COLO668 (cell line): ENCODE measurements around the gene MRGPRD.

Source experiments
- DNase-seq: peaks from one replicate; lab custom pipeline; 2025; ENCODE audit not compliant: unreplicated experiment; lab: John Stamatoyannopoulos, UW

Gene MRGPRD

DNA sequence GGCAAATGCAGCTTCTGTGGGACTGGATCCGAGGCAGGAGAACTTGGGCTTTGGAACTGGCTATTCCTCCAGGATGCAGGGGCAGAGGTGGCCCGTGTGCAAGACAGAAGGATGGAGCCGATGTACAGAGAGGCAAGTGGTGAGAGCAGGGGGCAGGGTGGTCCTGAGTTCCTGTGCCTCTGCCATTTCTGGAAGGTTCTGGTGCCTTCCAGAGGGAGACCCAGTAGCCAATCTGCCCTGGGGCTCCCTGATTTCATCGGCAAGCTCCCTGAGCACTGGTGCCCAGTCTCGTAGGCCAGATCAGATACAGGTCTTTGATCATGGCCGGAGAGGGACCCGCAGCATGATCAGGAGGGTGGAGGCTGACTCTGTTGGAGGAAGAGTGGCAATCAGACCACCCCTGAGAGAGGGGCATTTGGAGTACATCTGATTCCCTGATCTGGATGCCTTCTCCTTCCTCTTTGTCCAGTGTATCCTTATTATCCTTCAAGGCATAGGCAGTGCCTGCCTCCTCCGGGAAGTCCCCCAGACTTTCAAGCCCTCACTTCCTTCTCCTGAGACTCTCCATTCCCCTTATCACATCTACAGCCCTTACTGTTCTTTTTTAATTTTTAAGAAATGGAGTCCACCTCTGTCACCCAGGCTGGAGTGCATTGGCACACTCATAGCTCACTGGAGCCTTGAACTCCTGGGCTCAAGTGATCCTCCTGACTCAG, 9.7 kb downstream of the MRGPRD start:
- DNase-seq: no peak

DNA sequence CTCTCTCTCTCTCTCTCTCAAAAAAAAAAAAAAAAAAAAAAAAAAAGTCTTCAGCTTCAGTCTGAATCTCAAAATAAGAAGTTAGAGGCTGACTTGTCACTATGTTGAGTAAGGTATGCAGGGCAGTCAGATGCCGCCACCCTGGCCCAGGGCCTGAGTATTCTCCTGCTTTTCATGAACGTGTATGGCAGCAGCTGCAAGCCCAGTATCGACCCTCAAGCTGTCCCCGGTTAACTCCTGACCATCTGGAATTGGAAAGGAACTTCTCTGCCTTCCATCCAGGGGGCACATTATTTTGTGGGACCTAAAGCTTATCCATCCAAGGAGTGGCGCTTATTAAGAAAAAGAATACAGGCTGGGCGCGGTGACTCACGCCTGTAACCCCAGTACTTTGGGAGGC, 11.4 kb downstream of the MRGPRD start:
- no peak for DNase-seq

- no peak for DNase-seq
Observed at GRCh38 chr11:68968306-68969250, 12.2 kb downstream of the MRGPRD start.

GRCh38 chr11:68966894-68967780, 13.6 kb downstream of the MRGPRD start:
- no peak for DNase-seq

- DNase-seq: no peak
Observed at GRCh38 chr11:68965901-68966853, 14.6 kb downstream of the MRGPRD start.

DNA sequence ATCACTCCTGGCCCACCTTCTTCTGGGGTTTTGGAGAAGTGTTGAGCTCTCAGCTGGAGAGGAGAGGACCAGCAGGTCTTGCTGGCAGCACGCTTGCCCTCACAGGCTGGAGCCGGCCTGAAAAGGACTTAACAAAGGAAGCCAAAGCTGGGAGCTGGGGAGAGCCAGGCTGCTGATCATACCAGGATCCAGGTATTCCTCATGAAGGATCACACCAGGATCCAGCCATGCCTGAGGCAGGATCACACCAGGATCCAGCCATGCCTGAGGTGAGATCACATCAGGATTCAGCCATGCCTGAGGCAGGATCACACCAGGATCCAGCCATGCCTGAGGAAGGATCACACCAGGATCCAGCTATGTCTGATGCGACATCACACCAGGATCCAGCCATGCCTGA, 17.0 kb downstream of the MRGPRD start:
- no peak for DNase-seq

DNA sequence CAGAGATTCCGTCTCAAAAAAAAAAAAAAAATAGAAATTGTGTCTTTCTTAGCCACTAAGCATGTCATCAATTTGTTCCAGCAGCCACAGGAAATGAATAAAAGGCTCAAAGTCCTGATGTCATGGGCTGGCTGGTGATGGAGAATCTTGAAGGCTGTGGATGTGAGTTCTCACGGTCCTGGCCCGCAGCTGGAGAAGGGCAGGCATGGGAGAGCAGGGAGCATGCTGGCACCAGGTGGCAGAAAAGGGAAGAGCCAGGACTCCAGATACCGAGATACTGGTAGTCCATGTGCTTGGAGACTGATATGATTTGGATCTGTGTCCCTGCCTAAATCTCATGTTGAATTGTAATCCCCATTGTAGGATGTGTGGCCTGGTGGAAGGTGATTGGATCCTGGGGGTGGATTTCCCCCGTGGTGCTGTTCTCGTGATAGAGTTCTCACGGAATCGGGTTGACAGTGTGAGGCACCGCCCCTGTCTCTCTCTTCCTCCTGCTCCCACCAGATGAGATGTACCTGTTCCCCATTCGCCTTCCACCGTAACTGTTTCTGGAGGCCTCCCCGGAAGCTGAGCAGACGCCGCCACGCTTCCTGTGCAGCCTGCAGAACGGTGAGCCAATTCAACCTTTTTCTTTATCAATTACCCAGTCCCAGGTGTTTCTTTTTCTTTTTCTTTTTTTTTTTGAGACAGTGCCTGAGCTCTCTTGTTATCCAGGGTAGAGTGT, 18.1 kb downstream of the MRGPRD start:
- no peak for DNase-seq

DNA sequence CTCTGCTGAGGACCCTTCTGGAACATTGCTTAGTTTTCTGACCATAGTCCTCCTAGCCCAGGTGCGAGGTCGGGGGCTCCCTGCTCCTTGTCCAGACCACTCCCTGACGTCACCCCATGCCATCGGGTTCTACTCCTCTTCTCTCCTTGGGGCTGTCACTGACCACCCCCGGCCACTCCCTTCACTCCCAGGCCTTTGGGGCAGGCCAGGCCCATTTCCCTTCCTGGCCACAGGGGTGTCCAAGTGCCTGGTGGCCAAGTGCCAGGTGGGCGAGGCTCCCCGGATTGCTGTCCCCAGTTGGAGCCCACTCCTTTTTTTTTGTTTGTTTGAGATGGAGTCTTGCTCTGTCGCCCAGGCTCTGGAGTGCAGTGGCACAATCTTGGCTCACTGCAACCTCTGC, 19.5 kb downstream of the MRGPRD start:
- DNase-seq: no peak

GRCh38 chr11:68960294-68961071, 20.3 kb downstream of the MRGPRD start:
- no peak for DNase-seq

- no peak for DNase-seq
Observed at GRCh38 chr11:68959465-68960293, 21.1 kb downstream of the MRGPRD start.

DNA sequence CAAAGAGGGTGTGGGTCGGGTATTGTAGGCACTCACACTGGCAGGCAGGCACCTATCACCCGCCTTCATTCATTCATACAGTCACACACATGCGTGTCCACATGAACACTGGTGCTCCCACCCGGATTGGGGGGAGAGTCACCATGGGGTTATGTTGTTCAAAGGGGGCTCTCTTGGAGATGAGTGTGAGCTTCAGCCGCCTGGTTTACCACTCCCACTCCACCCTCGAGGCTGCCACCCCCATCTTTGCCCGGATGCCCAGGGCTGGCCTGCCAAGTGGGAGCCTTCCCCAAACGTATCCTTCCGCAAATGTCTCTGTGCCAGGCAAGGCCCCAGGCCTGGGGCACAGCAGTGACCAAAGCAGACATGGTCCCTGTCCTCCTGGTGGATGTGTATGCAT, 22.6 kb downstream of the MRGPRD start:
- DNase-seq: no peak

DNA sequence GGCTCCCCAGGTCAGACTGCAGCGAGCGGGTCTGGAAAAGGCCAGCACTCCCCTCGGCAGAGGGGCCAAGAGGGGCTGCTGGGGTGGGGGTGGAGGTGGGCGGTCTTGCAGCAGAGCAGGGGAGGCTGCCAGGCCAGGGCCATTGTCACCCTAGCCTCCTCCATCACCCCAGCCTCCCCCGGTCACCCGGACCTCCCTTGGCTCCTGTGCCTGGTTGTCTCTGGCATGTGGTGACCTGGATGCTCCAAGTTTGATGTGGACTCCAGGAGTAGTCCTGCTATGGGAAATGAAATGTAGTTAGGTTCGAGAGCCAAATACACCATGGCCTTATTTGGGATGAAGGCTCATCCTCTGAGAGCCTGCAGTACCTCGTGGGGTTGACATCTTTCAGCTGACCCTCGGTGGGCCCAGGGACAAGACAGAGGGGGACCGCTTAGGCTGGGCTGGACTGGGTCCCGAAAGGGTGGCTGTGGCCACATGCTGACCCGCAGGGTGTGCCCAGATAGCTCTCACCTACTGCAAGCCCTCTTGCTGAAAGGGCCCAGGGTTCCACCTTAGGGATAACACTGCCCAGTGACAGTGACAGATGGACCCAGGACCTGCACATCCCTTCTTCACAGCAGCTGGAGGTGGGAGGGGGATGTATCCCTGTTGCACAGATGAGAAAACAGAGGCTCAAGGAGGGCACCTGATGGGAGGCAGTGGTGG, 24.1 kb downstream of the MRGPRD start:
- DNase-seq: no peak

GRCh38 chr11:68956142-68956541, 24.6 kb downstream of the MRGPRD start:
- DNase-seq: no peak

GRCh38 chr11:68955607-68955958, 25.2 kb downstream of the MRGPRD start:
- DNase-seq: no peak

DNA sequence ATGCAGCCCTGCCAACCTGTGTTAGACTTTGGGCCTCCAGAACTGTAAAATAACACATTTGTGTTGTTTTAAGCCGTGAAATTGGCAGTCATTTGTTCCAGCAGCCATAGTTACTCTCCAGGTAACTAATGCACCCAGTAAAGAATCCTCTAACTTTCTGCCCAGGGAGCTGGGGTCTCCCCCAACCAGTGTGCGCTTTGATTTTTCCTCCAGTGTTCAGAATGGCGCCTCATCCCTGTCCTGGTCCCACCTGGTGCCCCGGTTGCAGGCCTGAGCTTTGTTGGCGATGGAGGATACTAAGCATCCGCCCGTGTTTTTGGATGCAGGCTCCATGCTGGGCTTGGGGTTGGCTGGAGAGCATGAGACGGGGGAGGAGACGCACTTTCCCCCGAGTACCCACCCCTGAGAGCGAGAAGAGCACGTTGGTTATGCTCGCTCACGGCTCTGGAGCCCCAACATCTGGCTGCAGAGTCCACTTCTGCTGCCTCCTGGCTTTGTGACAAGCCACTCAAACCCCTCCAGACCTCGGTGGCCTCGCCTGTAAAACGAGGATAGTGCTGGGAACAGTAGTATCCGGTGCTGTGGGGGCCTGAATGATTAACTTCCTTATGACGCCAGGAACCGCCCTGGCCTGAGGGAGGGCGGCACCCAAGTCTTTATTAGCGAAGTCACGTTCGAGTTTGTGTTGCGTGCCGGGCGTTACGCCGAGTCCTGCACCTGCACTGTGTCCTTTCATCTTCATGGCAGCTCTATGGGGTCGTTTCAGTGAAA, 25.8 kb downstream of the MRGPRD start:
- peak; percentile 12 for DNase-seq

DNA sequence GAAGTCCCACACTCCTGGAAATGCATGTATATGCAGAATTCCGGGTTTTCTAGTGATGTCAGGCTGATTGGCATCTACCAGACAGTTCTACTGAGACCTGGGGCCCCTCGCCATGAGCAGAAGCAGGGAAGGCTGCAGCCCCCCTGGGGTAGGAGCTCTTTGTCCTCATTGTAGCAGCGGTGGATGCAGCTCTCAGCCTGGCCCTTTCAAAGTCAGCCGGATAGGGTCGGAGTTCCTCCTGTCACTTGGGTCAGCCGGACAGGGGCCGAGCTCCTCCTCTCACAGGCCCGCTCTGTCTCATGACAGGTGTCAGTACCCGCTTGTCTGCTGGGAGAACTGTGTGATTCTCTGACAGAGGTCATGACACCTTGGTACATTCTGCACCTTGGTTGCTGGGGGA, 30.0 kb downstream of the MRGPRD start:
- no peak for DNase-seq

DNA sequence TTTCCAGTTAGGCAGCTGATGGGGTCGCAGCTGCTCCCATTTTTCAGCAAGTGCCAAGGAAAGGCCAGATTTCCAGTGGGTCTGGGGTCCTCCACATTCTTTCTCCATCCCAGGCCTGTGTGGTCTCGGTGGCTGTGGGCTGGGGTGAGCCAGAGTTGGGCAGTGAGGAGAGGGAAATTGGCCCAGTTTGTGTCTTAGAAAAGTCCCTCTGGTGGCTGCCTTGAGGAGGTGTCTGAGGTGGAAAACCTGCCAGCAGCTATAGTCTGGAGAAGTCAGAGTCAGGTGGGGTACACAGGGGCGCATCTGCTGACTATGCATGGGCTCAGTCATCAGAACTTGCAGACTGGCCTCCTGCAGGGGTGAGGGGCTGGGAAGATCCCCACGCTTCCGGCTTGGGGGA, 30.5 kb downstream of the MRGPRD start:
- DNase-seq: no peak
